ENCODE data around the gene ERMN. TPM values are rescaled to one million over a fixed set of nuclear protein-coding genes. Genes with fewer than 3 reads are reported as not detected.

The ERMN gene
- total and polyA plus RNA-seq, 2 donors (not counting 1 experiment from before 2014, with no cell fraction given): 0.17 TPM; not detected in 1

DNA sequence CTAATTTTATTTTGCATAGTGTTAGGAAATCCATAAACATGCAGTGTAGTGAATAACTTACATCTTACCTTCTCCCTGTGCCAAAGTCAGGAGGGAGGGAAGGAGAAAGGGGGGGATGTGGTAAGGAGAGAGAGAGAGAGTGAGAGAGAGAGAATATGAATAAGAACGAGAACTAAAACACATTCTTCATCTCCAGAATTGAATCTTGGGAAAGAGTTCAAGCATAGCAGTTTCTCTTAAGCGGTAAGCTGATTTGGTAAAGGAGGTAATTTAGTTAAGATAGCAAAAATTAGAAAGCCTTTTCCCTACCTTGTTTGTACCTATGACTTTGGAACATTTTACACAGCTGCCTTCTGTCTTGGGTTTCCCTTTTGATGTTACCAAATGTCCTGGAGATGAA lies 15.7 kb downstream of the ERMN start:
- TF ChIP-seq EZH2 (IDR thresholded peaks at IDR 0.05; ENCODE audit: low read length, missing control alignments): no peak
- TF ChIP-seq, protein P1, sequence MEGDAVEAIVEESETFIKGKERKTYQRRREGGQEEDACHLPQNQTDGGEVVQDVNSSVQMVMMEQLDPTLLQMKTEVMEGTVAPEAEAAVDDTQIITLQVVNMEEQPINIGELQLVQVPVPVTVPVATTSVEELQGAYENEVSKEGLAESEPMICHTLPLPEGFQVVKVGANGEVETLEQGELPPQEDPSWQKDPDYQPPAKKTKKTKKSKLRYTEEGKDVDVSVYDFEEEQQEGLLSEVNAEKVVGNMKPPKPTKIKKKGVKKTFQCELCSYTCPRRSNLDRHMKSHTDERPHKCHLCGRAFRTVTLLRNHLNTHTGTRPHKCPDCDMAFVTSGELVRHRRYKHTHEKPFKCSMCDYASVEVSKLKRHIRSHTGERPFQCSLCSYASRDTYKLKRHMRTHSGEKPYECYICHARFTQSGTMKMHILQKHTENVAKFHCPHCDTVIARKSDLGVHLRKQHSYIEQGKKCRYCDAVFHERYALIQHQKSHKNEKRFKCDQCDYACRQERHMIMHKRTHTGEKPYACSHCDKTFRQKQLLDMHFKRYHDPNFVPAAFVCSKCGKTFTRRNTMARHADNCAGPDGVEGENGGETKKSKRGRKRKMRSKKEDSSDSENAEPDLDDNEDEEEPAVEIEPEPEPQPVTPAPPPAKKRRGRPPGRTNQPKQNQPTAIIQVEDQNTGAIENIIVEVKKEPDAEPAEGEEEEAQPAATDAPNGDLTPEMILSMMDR (conservative IDR thresholded peaks at IDR 0.05 in 1 of 2, IDR thresholded peaks at IDR 0.05 in 1 of 2; ENCODE audit: low read depth in 1 of 2, low read length in 2 of 2): no peak
- no peak for DNase-seq (ENCODE audit: low read depth in 2 of 2)
- Histone ChIP-seq H2AFZ (ENCODE audit: low read length) (no peak overlapping the region), H3K36me3 (ENCODE audit: control insufficient read depth, insufficient read depth, low read length) (no peaks in the 10 kb centered on the region), H3K4me3 (replicated peaks in 1 of 4; ENCODE audit: control extremely low read depth in 1 of 4, insufficient read depth in 1 of 4, low read depth in 3 of 4, low read length in 4 of 4) (no peak overlapping the region), H3K79me2 (ENCODE audit: control insufficient read depth, insufficient read depth, low read length) (no peaks in the 10 kb centered on the region), H3K27me3 (ENCODE audit: control insufficient read depth, insufficient read depth, low read length) (no peaks in the 10 kb centered on the region), H3K27ac (ENCODE audit: insufficient read depth, low read length) (no peak overlapping the region), H3K9me3 (ENCODE audit: control insufficient read depth, insufficient read depth, low read depth, low read length) (no peaks in the 10 kb centered on the region), H3K4me1 (ENCODE audit: control insufficient read depth, extremely low read depth, insufficient read depth, low read length) (peaks cover 16% of the 10 kb centered on the region), H4K20me1 (ENCODE audit: control insufficient read depth, extremely low read depth, insufficient read depth, low read length) (no peaks in the 10 kb centered on the region), H3K4me2 (ENCODE audit: extremely low read depth, insufficient read depth, low read length) (no peak overlapping the region), H3K9ac (ENCODE audit: insufficient read depth, low read length) (no peak overlapping the region)

DNA sequence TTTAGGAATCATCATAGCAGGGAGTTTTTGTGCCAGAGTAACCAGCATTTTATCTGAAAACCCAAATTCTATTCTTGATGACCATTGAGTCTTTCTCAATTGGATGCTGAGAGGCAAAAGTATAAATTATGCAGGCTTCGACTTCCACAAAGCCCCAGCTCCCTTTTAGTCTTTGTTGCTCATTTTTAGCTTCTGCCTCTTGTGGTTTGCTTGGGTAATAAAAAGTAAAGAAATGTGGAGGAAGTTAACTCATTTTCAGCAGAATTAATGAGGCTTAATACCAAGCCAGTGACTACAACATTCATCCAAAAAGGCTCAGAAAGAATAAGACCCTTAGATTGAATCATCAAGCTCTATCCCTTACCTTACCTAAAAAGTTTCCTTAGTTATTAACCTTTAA lies 18.6 kb downstream of the ERMN start:
- no peaks in the 10 kb centered on the region for H3K9me3 ChIP-seq (ENCODE audit: control insufficient read depth, insufficient read depth, low read depth, low read length)
- H3K27ac ChIP-seq (ENCODE audit: insufficient read depth, low read length): no peak overlapping the region
- DNase-seq (ENCODE audit: low read depth in 2 of 2): peak in 1 of 2 donors; percentile 47
- H3K79me2 ChIP-seq (ENCODE audit: control insufficient read depth, insufficient read depth, low read length): no peaks in the 10 kb centered on the region
- H4K20me1 ChIP-seq (ENCODE audit: control insufficient read depth, extremely low read depth, insufficient read depth, low read length): no peaks in the 10 kb centered on the region
- no peak overlapping the region for H3K4me2 ChIP-seq (ENCODE audit: extremely low read depth, insufficient read depth, low read length)
- H3K27me3 ChIP-seq (ENCODE audit: control insufficient read depth, insufficient read depth, low read length): no peaks in the 10 kb centered on the region
- H3K36me3 ChIP-seq (ENCODE audit: control insufficient read depth, insufficient read depth, low read length): no peaks in the 10 kb centered on the region
- no peak overlapping the region for H3K9ac ChIP-seq (ENCODE audit: insufficient read depth, low read length)
- H3K4me1 ChIP-seq (ENCODE audit: control insufficient read depth, extremely low read depth, insufficient read depth, low read length): peaks cover 15% of the 10 kb centered on the region
- no peak for TF ChIP-seq EZH2 (IDR thresholded peaks at IDR 0.05; ENCODE audit: low read length, missing control alignments)
- TF ChIP-seq, protein P1 (conservative IDR thresholded peaks at IDR 0.05 in 1 of 2, IDR thresholded peaks at IDR 0.05 in 1 of 2; ENCODE audit: low read depth in 1 of 2, low read length in 2 of 2): peak in 1 of 2 donors; percentile 32
- no peak overlapping the region for H2AFZ ChIP-seq (ENCODE audit: low read length)
- H3K4me3 ChIP-seq (replicated peaks in 1 of 4; ENCODE audit: control extremely low read depth in 1 of 4, insufficient read depth in 1 of 4, low read depth in 3 of 4, low read length in 4 of 4): no peak overlapping the region

DNA sequence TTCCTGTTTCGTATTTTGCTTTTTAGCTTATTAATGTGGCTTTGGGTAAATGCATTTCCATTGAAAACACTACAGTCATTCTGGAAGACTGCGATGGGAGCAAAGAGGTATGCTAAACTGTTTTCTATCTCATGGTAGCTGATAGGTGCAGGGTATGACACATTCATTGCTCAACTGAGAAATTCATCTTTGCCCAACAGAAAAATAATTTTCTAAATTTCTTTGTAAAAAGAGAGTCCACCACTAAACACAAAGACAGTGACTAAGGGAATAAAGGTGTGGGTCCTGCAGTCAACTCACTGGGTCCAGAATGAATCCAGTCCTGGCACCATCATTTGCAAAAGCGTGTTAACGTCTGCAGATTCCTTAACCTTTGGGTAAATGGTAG lies 19.9 kb downstream of the ERMN start:
- Histone ChIP-seq H3K27ac (ENCODE audit: insufficient read depth, low read length) (no peak overlapping the region), H3K9ac (ENCODE audit: insufficient read depth, low read length) (no peak overlapping the region), H3K9me3 (ENCODE audit: control insufficient read depth, insufficient read depth, low read depth, low read length) (no peaks in the 10 kb centered on the region), H3K27me3 (ENCODE audit: control insufficient read depth, insufficient read depth, low read length) (no peaks in the 10 kb centered on the region), H3K36me3 (ENCODE audit: control insufficient read depth, insufficient read depth, low read length) (no peaks in the 10 kb centered on the region), H3K4me3 (replicated peaks in 1 of 4; ENCODE audit: control extremely low read depth in 1 of 4, insufficient read depth in 1 of 4, low read depth in 3 of 4, low read length in 4 of 4) (no peak overlapping the region), H2AFZ (ENCODE audit: low read length) (no peak overlapping the region), H3K4me2 (ENCODE audit: extremely low read depth, insufficient read depth, low read length) (no peak overlapping the region), H3K4me1 (ENCODE audit: control insufficient read depth, extremely low read depth, insufficient read depth, low read length) (peaks cover 11% of the 10 kb centered on the region), H3K79me2 (ENCODE audit: control insufficient read depth, insufficient read depth, low read length) (no peaks in the 10 kb centered on the region), H4K20me1 (ENCODE audit: control insufficient read depth, extremely low read depth, insufficient read depth, low read length) (no peaks in the 10 kb centered on the region)
- peak in 1 of 2 donors; percentile 32 for DNase-seq (ENCODE audit: low read depth in 2 of 2)
- no peak for TF ChIP-seq EZH2 (IDR thresholded peaks at IDR 0.05; ENCODE audit: low read length, missing control alignments)
- TF ChIP-seq, protein P1 (conservative IDR thresholded peaks at IDR 0.05 in 1 of 2, IDR thresholded peaks at IDR 0.05 in 1 of 2; ENCODE audit: low read depth in 1 of 2, low read length in 2 of 2): no peak

Data from fibroblast of lung (primary cell).